IPS DF 6.9 (cell line): Measurements from ENCODE around the gene SH3TC1.

ENCODE experiments used
- DNase-seq: peaks from one replicate; pipeline ENCODE4 v3.0.0-alpha.2; 2013; ENCODE audit warnings: low read depth, low spot score
- H3K27ac ChIP-seq: one replicate; pipeline ENCODE4 v1.5.1; 2013; ENCODE audit warnings: low read length, control low read depth
- H3K27me3 ChIP-seq: 2 replicates; pipeline ENCODE4 v1.6.1; 2013; ENCODE audit warnings: mild to moderate bottlenecking, low read length; ENCODE audit not compliant: control insufficient read depth, insufficient read depth
- H3K36me3 ChIP-seq: 2 replicates; pipeline ENCODE4 v1.6.1; 2013; ENCODE audit warnings: low read length; ENCODE audit not compliant: control insufficient read depth, insufficient read depth
- H3K4me1 ChIP-seq: 2 replicates; pipeline ENCODE4 v1.6.1; 2013; ENCODE audit warnings: low read length; ENCODE audit not compliant: control insufficient read depth, insufficient read depth
- H3K4me3 ChIP-seq: 2 replicates; pipeline ENCODE4 v1.5.1; 2013; ENCODE audit warnings: mild to moderate bottlenecking, low read length
- H3K9me3 ChIP-seq: 2 replicates; pipeline ENCODE4 v1.6.1; 2013; ENCODE audit warnings: low read length, inconsistent platforms; ENCODE audit not compliant: control insufficient read depth, insufficient read depth
- WGBS: extraction: QIAGEN DNeasy Blood & Tissue Kit; methylation state at CpG from one replicate; pipeline ENCODE4 v1.1.7; 2013; ENCODE audit warnings: mixed read lengths, missing lambda C conversion rate; ENCODE audit not compliant: insufficient read length, insufficient coverage; 5-methylcytosine and 5-hydroxymethylcytosine counted together

The SH3TC1 gene

DNA sequence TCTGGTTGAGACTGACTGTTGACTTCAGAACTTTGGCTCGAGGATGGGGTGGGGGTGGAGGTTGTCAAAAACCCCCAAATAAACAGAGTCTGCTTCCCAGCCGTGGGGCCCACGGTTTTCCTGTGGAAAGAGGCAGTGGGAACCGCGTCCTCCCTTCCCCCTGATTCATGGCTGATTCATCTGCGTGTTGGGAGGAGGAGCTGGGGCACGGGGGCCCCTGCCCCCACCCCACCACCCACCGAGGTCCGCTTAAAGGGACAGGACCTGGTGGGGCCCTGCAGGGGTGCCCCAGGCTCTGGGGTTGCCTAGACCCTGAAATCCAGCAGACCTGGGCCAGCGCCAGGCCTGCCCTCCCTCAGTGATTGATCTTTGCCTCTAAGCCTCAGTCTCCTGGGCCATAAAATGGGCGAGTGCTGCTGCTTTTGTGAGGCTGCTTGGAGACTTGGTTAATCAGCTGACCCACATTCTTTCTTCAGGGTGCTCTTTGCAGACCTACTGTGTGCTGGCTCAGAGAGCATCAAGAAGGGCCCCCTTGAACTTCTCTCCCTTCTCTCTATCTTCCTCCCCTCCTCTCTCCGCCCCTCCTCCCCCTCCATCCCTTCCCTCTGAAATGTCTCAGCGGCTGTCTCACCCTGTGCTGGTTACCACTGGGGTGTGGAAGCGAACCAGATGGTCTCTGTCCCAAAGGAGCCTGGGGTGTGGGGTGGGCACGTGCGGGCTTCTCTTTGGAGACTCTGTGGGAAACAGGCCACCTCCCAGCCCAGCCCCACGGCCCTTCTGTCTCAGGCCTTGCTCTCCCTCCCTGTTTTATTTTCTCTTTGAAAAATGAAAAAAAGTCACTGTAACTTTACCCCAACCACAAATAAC, 79.6 kb downstream of the SH3TC1 start:
- WGBS, result no CpG with 5 or more reads among the region's 17 CpGs
- Histone ChIP-seq H3K36me3 (no peaks in the 10 kb centered on the region), H3K4me3 (no peak overlapping the region), H3K27ac (no peak overlapping the region), H3K9me3 (no peaks in the 10 kb centered on the region), H3K27me3 (no peaks in the 10 kb centered on the region), H3K4me1 (no peaks in the 10 kb centered on the region)
- no peak for DNase-seq

DNA sequence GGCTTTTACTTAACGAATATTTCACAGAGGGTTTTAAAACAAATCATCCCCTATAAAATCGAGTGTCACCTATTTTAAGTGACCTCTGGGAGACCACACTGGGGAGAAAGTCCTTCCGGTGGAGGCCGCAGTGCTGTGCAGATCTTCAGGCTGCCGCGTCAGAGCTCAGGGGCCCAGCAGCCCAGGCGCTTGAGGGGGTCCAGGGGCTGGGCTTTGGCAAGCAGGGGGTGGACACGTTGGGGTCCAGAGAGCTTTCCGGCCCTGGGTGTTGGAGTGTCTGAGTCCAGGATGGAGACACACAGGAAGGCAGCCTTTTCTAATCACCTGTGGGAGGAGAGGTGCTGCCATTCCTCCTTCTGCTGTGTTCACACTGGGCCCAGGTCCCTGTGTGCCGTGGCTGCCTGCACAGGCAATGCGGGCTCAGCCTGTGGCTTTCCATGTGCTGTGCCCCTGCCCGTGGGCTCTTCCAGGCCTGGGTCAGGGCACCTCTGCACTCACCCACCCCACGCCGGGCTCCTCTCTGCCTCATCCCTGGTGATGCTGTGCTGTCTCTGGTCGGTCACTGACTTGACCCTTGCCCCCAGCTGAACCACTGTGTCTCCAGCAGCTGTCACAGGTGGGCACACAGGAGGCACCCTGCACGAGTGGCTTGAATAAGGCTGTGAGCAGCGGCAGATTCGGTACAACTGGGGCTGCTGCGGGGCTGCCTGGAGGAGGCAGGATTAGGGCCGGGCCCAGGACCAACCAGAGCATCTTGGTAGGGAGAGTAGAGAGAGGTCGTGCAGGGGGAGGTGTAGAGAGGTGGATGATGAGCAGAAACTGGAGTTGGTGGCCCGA, 80.4 kb downstream of the SH3TC1 start:
- no peak overlapping the region for H3K27ac ChIP-seq
- no CpG with 5 or more reads among the region's 22 CpGs for WGBS

DNA sequence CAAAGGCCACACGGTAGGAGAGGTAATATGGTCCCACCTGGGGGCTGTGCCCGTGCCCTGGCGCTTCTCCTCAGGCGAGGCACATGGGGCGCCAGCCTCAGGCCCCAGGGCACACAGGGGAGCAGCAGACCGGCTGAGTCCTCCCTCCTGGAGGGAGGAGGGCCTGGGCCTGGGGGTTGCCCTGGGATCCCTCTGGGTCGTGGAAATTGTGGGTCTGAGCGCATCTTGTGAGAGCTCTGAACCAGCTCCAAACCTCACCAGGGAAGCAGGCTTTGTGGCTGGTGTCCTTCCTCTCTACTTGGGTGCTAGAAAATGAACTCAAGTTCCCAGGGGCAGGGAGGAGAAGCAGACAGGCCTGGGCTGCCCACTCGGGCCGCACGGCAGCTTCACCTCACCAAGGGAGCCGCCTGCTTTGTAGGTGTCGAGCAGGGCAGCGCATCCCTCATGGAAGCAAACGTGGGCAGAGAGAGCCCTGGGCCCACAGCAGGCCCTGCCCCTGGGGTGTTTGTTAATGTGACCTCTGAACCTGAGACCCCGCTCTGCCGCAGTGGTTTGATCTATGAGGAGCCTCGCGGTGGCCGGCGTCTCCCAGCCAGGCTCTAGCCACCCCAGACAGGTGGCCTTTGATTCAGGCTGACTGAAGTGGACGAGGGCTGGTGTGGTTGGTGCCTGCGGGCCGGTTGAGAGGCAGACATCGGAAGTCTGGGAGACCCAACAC, 81.2 kb downstream of the SH3TC1 start:
- WGBS, result no CpG with 5 or more reads among the region's 25 CpGs
- H3K27ac ChIP-seq, result no peak overlapping the region
- H3K4me1 ChIP-seq, result no peaks in the 10 kb centered on the region

More for the DNA sequence above, 80.4 kb downstream of the SH3TC1 start:
- H3K4me3 ChIP-seq, result no peak overlapping the region
- H3K36me3 ChIP-seq, result no peaks in the 10 kb centered on the region; the same call in 1 of the 2 replicates
- H3K9me3 ChIP-seq, result no peaks in the 10 kb centered on the region
- no peaks in the 10 kb centered on the region for H3K27me3 ChIP-seq
- no peaks in the 10 kb centered on the region for H3K4me1 ChIP-seq
- no peak for DNase-seq

DNA sequence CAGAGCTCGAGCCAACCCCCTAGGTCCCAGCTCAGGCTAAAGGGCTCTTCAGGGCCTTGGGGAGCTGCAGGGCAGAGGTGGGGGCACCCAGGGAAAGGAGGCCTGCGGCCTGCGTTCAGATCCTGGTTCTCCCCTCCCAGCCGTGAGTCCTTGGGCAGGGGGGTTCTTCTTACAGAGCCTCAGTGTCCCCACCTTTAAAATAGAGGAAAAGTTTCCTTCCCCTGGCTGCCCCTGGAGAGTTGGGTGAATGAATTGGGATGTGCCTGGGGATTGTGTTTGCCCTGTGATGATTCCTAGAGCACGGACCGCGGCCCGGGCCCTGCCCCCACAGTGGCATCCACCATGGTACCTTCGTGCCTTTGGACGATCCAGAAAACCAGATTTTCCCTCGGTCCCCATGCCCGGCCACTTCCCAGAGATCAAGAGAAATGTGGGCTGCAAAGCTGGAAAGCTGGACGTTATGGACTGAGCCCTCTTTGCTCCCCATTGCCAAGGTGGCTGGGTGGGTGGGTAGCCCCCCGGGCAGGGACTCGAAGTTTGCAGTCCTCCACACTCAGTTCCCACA, 81.9 kb downstream of the SH3TC1 start:
- Histone ChIP-seq H3K4me1 (no peaks in the 10 kb centered on the region), H3K36me3 (no peaks in the 10 kb centered on the region; the same call in 1 of the 2 replicates), H3K27me3 (no peaks in the 10 kb centered on the region), H3K27ac (no peak overlapping the region), H3K9me3 (no peaks in the 10 kb centered on the region), H3K4me3 (no peak overlapping the region)
- no peak for DNase-seq
- WGBS, result no CpG with 5 or more reads among the region's 15 CpGs

More for the DNA sequence above, 81.2 kb downstream of the SH3TC1 start:
- Histone ChIP-seq H3K36me3 (no peaks in the 10 kb centered on the region; the same call in 1 of the 2 replicates), H3K9me3 (no peaks in the 10 kb centered on the region), H3K4me3 (no peak overlapping the region), H3K27me3 (no peaks in the 10 kb centered on the region)
- no peak for DNase-seq

- Histone ChIP-seq H3K27me3 (no peaks in the 10 kb centered on the region), H3K4me1 (no peaks in the 10 kb centered on the region), H3K9me3 (no peaks in the 10 kb centered on the region), H3K27ac (no peak overlapping the region), H3K4me3 (no peak overlapping the region), H3K36me3 (no peaks in the 10 kb centered on the region; the same call in 1 of the 2 replicates)
- no peak for DNase-seq
- no CpG with 5 or more reads among the region's 19 CpGs for WGBS
These were observed 82.5 kb downstream of the SH3TC1 start for GRCh38 chr4:8281519-8282133.

DNA sequence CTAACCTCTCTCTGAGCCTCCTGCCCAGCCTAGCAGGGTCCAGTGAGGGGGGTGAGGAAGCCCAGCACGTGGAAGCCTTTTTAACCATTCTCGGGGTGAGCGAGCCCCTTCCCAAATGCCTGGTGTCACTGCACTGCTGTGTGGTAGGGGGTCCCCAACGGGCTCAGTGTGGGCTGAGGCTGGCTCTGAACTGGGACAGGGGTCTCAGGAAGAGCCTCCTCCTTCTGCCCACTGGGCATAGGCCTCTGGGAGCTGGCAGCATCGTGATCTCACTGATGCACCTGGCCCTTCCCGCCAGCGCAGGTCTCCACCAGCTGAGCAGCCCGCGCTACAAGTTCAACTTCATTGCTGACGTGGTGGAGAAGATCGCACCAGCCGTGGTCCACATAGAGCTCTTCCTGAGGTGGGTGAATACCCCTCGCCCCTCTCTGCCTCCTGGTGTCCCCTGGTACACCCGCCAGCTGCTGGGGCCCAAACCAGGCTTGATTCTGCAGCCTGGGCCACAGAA, 83.1 kb downstream of the SH3TC1 start:
- Histone ChIP-seq H3K9me3 (no peaks in the 10 kb centered on the region), H3K4me1 (no peaks in the 10 kb centered on the region), H3K4me3 (no peak overlapping the region), H3K27me3 (no peaks in the 10 kb centered on the region), H3K36me3 (no peaks in the 10 kb centered on the region; the same call in 1 of the 2 replicates), H3K27ac (no peak overlapping the region)
- no CpG with 5 or more reads among the region's 14 CpGs for WGBS
- no peak for DNase-seq

DNA sequence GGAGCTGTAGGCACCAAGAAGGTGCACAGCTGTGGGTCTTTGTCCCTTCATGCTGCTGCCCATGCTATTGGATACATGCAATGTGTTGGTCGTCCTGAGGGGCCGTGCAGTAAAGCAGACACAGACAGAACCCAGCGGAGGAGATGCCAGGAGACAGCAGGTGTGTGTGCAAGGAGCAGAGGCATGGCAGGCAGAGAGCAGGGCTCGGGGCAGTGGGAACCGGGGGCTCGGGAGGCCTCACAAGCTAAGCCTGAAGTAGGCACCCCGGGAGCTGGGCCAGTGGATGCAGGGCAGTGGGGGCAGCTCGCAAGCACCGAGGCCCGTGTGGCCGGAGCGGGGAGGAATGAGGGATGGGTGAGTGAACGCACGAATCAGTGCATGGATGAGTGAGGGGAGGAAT, 83.7 kb downstream of the SH3TC1 start:
- H3K9me3 ChIP-seq, result no peaks in the 10 kb centered on the region
- no peaks in the 10 kb centered on the region for H3K27me3 ChIP-seq
- H3K27ac ChIP-seq, result no peak overlapping the region
- no peaks in the 10 kb centered on the region for H3K4me1 ChIP-seq
- H3K36me3 ChIP-seq, result no peaks in the 10 kb centered on the region; the same call in 1 of the 2 replicates
- WGBS, result 100% methylated on average over 2 of the region's 14 CpGs
- DNase-seq, result no peak
- no peak overlapping the region for H3K4me3 ChIP-seq

DNA sequence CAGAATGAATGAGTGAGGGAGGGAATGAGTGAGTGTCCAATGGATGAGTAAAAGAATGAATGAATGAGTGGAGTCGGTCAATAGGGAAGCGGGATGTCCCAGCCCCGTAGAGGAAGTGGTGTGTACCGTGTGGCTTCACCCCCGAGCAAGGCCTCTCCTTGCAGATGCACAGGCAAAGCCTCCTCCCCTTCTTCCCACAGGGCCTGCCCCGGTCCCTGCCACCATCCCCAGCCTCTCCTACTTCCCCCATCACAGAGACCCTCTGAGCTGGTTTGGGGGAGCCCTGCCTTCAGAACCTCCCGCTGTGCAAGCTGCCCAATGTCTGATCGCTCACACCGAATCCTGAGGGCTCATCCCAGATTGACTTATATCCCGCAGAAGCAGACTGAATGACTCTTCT, 84.1 kb downstream of the SH3TC1 start:
- no CpG with 5 or more reads among the region's 10 CpGs for WGBS
- Histone ChIP-seq H3K4me1 (no peaks in the 10 kb centered on the region), H3K9me3 (no peaks in the 10 kb centered on the region), H3K27ac (no peak overlapping the region), H3K4me3 (no peak overlapping the region), H3K36me3 (no peaks in the 10 kb centered on the region; the same call in 1 of the 2 replicates), H3K27me3 (no peaks in the 10 kb centered on the region)
- no peak for DNase-seq

GRCh38 chr4:8283631-8284121, 84.6 kb downstream of the SH3TC1 start:
- H3K4me3 ChIP-seq, result no peak overlapping the region
- no peaks in the 10 kb centered on the region for H3K9me3 ChIP-seq
- H3K36me3 ChIP-seq, result no peaks in the 10 kb centered on the region; the same call in 1 of the 2 replicates
- H3K27me3 ChIP-seq, result no peaks in the 10 kb centered on the region
- no peak for DNase-seq
- WGBS, result no CpG with 5 or more reads among the region's 20 CpGs
- no peak overlapping the region for H3K27ac ChIP-seq
- no peaks in the 10 kb centered on the region for H3K4me1 ChIP-seq
